ENCODE data around the gene KCNIP4.

The KCNIP4 gene

GRCh38 chr4:21806991-21807390 lies 141.6 kb downstream of the KCNIP4 start:
- Histone ChIP-seq H3K4me1 (ENCODE audit: control insufficient read depth, insufficient read depth, low read length) (no peaks in the 10 kb centered on the region), H3K36me3 (ENCODE audit: control insufficient read depth in 2 of 2, insufficient read depth in 2 of 2, low read length in 2 of 2) (no peaks in the 10 kb centered on the region), H3K27ac (ENCODE audit: low read length) (no peak overlapping the region), H3K9me3 (ENCODE audit: control insufficient read depth in 2 of 2, low read length in 2 of 2) (no peaks in the 10 kb centered on the region), H3K4me3 (ENCODE audit: low read length in 2 of 2) (no peak overlapping the region), H3K27me3 (ENCODE audit: control insufficient read depth in 1 of 2, insufficient read depth in 2 of 2, low read length in 2 of 2) (no peaks in the 10 kb centered on the region), H3K9ac (ENCODE audit: low read length in 2 of 2) (no peak overlapping the region)

GRCh38 chr4:21802406-21802805 lies 146.2 kb downstream of the KCNIP4 start:
- Histone ChIP-seq H3K4me1 (ENCODE audit: control insufficient read depth, insufficient read depth, low read length) (no peaks in the 10 kb centered on the region), H3K4me3 (ENCODE audit: low read length in 2 of 2) (no peak overlapping the region), H3K27me3 (ENCODE audit: control insufficient read depth in 1 of 2, insufficient read depth in 2 of 2, low read length in 2 of 2) (no peaks in the 10 kb centered on the region), H3K27ac (ENCODE audit: low read length) (no peak overlapping the region), H3K9ac (ENCODE audit: low read length in 2 of 2) (no peak overlapping the region), H3K36me3 (ENCODE audit: control insufficient read depth in 2 of 2, insufficient read depth in 2 of 2, low read length in 2 of 2) (no peaks in the 10 kb centered on the region), H3K9me3 (ENCODE audit: control insufficient read depth in 2 of 2, low read length in 2 of 2) (no peaks in the 10 kb centered on the region)

- Histone ChIP-seq H3K4me3 (ENCODE audit: low read length in 2 of 2) (no peak overlapping the region), H3K4me1 (ENCODE audit: control insufficient read depth, insufficient read depth, low read length) (no peaks in the 10 kb centered on the region), H3K27ac (ENCODE audit: low read length) (no peak overlapping the region), H3K9ac (ENCODE audit: low read length in 2 of 2) (no peak overlapping the region), H3K36me3 (ENCODE audit: control insufficient read depth in 2 of 2, insufficient read depth in 2 of 2, low read length in 2 of 2) (no peaks in the 10 kb centered on the region), H3K9me3 (ENCODE audit: control insufficient read depth in 2 of 2, low read length in 2 of 2) (no peaks in the 10 kb centered on the region), H3K27me3 (ENCODE audit: control insufficient read depth in 1 of 2, insufficient read depth in 2 of 2, low read length in 2 of 2) (no peaks in the 10 kb centered on the region)
Measured at GRCh38 chr4:21801661-21802385, 146.7 kb downstream of the KCNIP4 start.

GRCh38 chr4:21795091-21795490 lies 153.5 kb downstream of the KCNIP4 start:
- Histone ChIP-seq H3K27ac (ENCODE audit: low read length) (no peak overlapping the region), H3K36me3 (ENCODE audit: control insufficient read depth in 2 of 2, insufficient read depth in 2 of 2, low read length in 2 of 2) (no peaks in the 10 kb centered on the region), H3K27me3 (ENCODE audit: control insufficient read depth in 1 of 2, insufficient read depth in 2 of 2, low read length in 2 of 2) (no peaks in the 10 kb centered on the region)

GRCh38 chr4:21792736-21793135 lies 155.8 kb downstream of the KCNIP4 start:
- Histone ChIP-seq H3K4me3 (ENCODE audit: low read length in 2 of 2) (no peak overlapping the region), H3K9me3 (ENCODE audit: control insufficient read depth in 2 of 2, low read length in 2 of 2) (no peaks in the 10 kb centered on the region), H3K36me3 (ENCODE audit: control insufficient read depth in 2 of 2, insufficient read depth in 2 of 2, low read length in 2 of 2) (no peaks in the 10 kb centered on the region), H3K27me3 (ENCODE audit: control insufficient read depth in 1 of 2, insufficient read depth in 2 of 2, low read length in 2 of 2) (no peaks in the 10 kb centered on the region), H3K4me1 (ENCODE audit: control insufficient read depth, insufficient read depth, low read length) (no peaks in the 10 kb centered on the region), H3K9ac (ENCODE audit: low read length in 2 of 2) (no peak overlapping the region), H3K27ac (ENCODE audit: low read length) (no peak overlapping the region)

More at GRCh38 chr4:21795091-21795490, 153.5 kb downstream of the KCNIP4 start:
- no peaks in the 10 kb centered on the region for H3K4me1 ChIP-seq (ENCODE audit: control insufficient read depth, insufficient read depth, low read length)
- no peaks in the 10 kb centered on the region for H3K9me3 ChIP-seq (ENCODE audit: control insufficient read depth in 2 of 2, low read length in 2 of 2)
- H3K9ac ChIP-seq (ENCODE audit: low read length in 2 of 2): no peak overlapping the region
- no peak overlapping the region for H3K4me3 ChIP-seq (ENCODE audit: low read length in 2 of 2)

GRCh38 chr4:21790438-21791029 lies 158.0 kb downstream of the KCNIP4 start:
- no peaks in the 10 kb centered on the region for H3K9me3 ChIP-seq (ENCODE audit: control insufficient read depth in 2 of 2, low read length in 2 of 2)
- no peaks in the 10 kb centered on the region for H3K36me3 ChIP-seq (ENCODE audit: control insufficient read depth in 2 of 2, insufficient read depth in 2 of 2, low read length in 2 of 2)
- no peaks in the 10 kb centered on the region for H3K27me3 ChIP-seq (ENCODE audit: control insufficient read depth in 1 of 2, insufficient read depth in 2 of 2, low read length in 2 of 2)
- H3K4me3 ChIP-seq (ENCODE audit: low read length in 2 of 2): no peak overlapping the region
- H3K4me1 ChIP-seq (ENCODE audit: control insufficient read depth, insufficient read depth, low read length): no peaks in the 10 kb centered on the region
- H3K27ac ChIP-seq (ENCODE audit: low read length): no peak overlapping the region
- H3K9ac ChIP-seq (ENCODE audit: low read length in 2 of 2): no peak overlapping the region

GRCh38 chr4:21780148-21780547 lies 168.4 kb downstream of the KCNIP4 start:
- no peaks in the 10 kb centered on the region for H3K27me3 ChIP-seq (ENCODE audit: control insufficient read depth in 1 of 2, insufficient read depth in 2 of 2, low read length in 2 of 2)
- H3K36me3 ChIP-seq (ENCODE audit: control insufficient read depth in 2 of 2, insufficient read depth in 2 of 2, low read length in 2 of 2): no peaks in the 10 kb centered on the region
- no peaks in the 10 kb centered on the region for H3K4me1 ChIP-seq (ENCODE audit: control insufficient read depth, insufficient read depth, low read length)
- no peak overlapping the region for H3K27ac ChIP-seq (ENCODE audit: low read length)
- no peak overlapping the region for H3K9ac ChIP-seq (ENCODE audit: low read length in 2 of 2)
- H3K4me3 ChIP-seq (ENCODE audit: low read length in 2 of 2): no peak overlapping the region
- no peaks in the 10 kb centered on the region for H3K9me3 ChIP-seq (ENCODE audit: control insufficient read depth in 2 of 2, low read length in 2 of 2)

GRCh38 chr4:21778702-21779101 lies 169.9 kb downstream of the KCNIP4 start:
- no peaks in the 10 kb centered on the region for H3K9me3 ChIP-seq (ENCODE audit: control insufficient read depth in 2 of 2, low read length in 2 of 2)
- no peak overlapping the region for H3K4me3 ChIP-seq (ENCODE audit: low read length in 2 of 2)
- no peak overlapping the region for H3K27ac ChIP-seq (ENCODE audit: low read length)
- no peak overlapping the region for H3K9ac ChIP-seq (ENCODE audit: low read length in 2 of 2)
- H3K27me3 ChIP-seq (ENCODE audit: control insufficient read depth in 1 of 2, insufficient read depth in 2 of 2, low read length in 2 of 2): no peaks in the 10 kb centered on the region
- H3K36me3 ChIP-seq (ENCODE audit: control insufficient read depth in 2 of 2, insufficient read depth in 2 of 2, low read length in 2 of 2): no peaks in the 10 kb centered on the region
- H3K4me1 ChIP-seq (ENCODE audit: control insufficient read depth, insufficient read depth, low read length): no peaks in the 10 kb centered on the region

- Histone ChIP-seq H3K4me1 (ENCODE audit: control insufficient read depth, insufficient read depth, low read length) (no peaks in the 10 kb centered on the region), H3K9ac (ENCODE audit: low read length in 2 of 2) (no peak overlapping the region), H3K27me3 (ENCODE audit: control insufficient read depth in 1 of 2, insufficient read depth in 2 of 2, low read length in 2 of 2) (no peaks in the 10 kb centered on the region), H3K27ac (ENCODE audit: low read length) (no peak overlapping the region), H3K9me3 (ENCODE audit: control insufficient read depth in 2 of 2, low read length in 2 of 2) (no peaks in the 10 kb centered on the region), H3K4me3 (ENCODE audit: low read length in 2 of 2) (no peak overlapping the region), H3K36me3 (ENCODE audit: control insufficient read depth in 2 of 2, insufficient read depth in 2 of 2, low read length in 2 of 2) (no peaks in the 10 kb centered on the region)
Measured at GRCh38 chr4:21775703-21776102, 172.9 kb downstream of the KCNIP4 start.

GRCh38 chr4:21769404-21770147 lies 179.0 kb downstream of the KCNIP4 start:
- no peaks in the 10 kb centered on the region for H3K9me3 ChIP-seq (ENCODE audit: control insufficient read depth in 2 of 2, low read length in 2 of 2)
- H3K27me3 ChIP-seq (ENCODE audit: control insufficient read depth in 1 of 2, insufficient read depth in 2 of 2, low read length in 2 of 2): no peaks in the 10 kb centered on the region
- H3K9ac ChIP-seq (ENCODE audit: low read length in 2 of 2): no peak overlapping the region
- no peak overlapping the region for H3K27ac ChIP-seq (ENCODE audit: low read length)
- no peaks in the 10 kb centered on the region for H3K36me3 ChIP-seq (ENCODE audit: control insufficient read depth in 2 of 2, insufficient read depth in 2 of 2, low read length in 2 of 2)
- H3K4me1 ChIP-seq (ENCODE audit: control insufficient read depth, insufficient read depth, low read length): no peaks in the 10 kb centered on the region
- H3K4me3 ChIP-seq (ENCODE audit: low read length in 2 of 2): no peak overlapping the region
